HT-29 (cell line): ENCODE measurements around the gene FUT8. TPM values are rescaled to one million over a fixed set of nuclear protein-coding genes. Genes with fewer than 3 reads are reported as not detected.

Experiments used
- DNase-seq: peaks from one replicate; pipeline ENCODE4 v3.0.0-alpha.2; 2015; ENCODE audit warnings: low spot score
- total RNA-seq: library from RNA; depleted of rRNA; stranded (reverse); fragments of >200 nt; shearing (Covaris generic); gene quantifications from 2 replicates; pipeline ENCODE4 v1.2.3, GENCODE V29; 2014

FUT8 gene
- total RNA-seq, 1 experiment from 2014 or later: 2.9 TPM

DNA sequence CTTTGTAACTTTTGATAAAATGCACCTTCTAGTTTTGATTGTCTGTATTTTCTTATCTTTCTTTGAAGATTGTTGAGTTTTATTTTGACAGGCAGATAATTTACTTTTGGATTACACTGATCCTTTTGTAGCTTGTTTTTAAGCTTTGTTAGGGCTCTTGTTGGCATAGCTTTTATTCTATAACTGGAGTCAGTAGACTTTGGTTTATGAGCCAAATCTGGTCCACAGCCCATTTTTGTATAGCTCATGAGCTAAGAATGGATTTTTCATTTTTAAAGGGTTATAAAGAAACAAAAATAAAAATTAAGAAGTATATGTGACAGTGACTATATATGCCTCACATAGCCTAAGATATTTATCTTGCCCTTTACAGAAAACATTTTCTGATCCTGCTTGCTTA is 142.3 kb downstream of the FUT8 start:
- DNase-seq: no peak

DNA sequence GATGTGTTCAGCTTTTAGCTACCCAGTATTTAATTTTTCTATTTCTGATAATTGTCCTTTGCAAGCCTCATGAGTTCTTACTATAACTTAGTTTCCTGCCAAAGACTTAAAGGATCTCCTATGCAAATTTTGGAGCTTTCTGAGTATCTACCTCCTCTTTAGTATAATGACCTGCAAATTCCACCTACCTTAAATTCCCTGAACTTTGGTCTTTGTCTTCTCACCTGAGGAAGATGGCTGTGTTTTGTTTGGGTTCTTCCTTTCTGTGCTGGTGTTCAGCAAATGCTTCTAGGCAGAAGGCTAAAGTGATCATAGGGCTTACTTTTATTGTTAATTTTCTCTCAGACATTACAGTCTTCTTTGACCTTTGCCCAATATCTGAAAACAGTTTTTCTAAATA is 142.8 kb downstream of the FUT8 start:
- DNase-seq: no peak

DNA sequence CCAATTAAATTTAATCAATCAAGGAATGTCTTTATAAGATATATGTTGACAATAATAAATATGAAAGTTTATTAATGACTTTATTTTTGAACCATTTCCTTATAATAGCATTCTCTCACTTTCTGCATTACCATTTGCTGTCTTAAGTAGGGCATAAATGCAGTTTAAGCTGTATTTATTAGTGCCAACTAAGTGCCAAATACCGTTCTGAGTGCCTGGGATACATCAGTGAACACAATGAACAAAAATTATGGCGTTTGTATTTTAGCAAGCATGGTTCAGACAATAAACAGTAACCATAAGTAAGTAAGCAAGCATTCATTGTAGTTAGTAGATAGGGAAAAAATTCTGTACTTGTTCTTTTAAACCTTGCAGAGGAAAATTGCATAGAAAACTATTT is 145.8 kb downstream of the FUT8 start:
- DNase-seq: no peak

- DNase-seq: no peak
These were observed 148.0 kb downstream of the FUT8 start for GRCh38 chr14:65560340-65561027.

GRCh38 chr14:65564370-65564769 is 151.8 kb downstream of the FUT8 start:
- no peak for DNase-seq

GRCh38 chr14:65565948-65566347 is 153.4 kb downstream of the FUT8 start:
- no peak for DNase-seq

- DNase-seq: no peak
These were observed 154.4 kb downstream of the FUT8 start for GRCh38 chr14:65566820-65567522.

DNA sequence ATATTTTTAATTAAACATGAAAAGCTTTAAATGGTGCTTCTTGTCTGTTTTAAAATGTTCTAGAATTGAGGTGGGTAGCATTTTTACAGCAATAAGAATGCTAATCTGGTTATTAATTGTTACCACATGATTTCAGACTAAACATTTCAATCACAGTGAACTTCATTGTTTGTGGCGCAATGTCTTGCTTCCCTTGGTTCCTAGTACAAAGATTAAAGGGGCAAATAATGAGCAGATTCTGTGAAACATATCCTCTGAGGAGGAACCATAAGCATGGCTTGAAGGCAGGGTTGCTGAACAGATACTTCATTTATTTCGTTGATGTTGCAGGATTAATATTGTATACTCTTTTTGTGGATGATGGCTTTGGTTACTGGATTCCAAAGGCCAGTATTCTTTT is 162.1 kb downstream of the FUT8 start:
- DNase-seq: no peak

DNA sequence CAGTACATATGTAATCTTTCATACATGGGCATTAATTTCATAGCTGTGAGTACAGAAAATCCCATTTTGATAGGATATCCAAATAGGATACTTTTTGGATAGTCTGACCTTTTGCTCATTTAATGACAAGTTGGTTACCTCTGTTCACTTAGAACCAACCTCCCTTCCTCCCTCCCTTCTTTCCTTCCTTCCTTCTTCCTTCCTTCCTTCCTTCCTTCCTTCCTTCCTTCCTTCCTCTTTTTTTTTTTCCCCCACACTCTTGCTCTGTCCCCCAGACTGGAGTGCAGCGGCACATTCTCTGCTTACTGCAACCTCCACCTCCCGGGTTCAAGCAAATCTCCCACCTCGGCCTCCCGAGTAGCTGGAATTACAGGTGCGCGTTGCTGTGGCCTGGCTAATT is 162.9 kb downstream of the FUT8 start:
- no peak for DNase-seq

DNA sequence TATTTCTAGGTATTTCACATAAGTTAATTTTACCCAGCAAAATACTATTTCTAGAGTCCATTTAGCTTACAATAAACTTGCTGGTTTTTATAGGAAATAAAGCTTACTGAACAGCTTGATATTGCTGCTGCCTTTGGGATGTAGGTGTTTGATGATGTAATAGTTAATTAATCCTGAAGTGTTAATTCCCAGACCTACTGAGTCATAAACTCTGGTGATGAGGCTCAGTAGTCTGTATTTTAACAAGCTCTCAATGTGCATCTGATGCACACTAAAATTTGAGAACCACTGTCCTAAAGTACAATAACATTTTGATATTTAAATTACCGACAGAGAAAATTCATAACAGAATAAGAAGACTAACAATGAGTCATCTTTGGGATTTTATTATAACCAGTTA is 168.4 kb downstream of the FUT8 start:
- DNase-seq: no peak

DNA sequence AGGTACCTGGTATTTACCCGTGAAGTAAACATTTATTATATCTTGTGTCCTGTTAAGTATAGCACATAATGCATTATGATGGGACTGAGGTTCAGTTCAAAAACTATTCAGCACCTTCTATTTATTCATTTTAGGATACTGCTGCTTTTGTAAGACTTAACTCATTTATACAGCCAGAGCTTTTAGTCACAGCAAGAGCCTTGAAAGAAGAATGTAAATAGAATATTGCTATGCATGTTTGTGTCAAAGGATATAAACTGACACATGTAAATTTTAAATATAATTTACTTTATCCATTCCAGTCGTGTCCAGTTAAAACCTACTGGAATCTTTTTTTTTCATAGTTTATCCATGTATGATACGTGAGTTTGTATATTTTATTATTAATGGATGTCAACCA is 168.8 kb downstream of the FUT8 start:
- DNase-seq: no peak

- no peak for DNase-seq
These were observed 169.3 kb downstream of the FUT8 start for GRCh38 chr14:65581799-65582198.

DNA sequence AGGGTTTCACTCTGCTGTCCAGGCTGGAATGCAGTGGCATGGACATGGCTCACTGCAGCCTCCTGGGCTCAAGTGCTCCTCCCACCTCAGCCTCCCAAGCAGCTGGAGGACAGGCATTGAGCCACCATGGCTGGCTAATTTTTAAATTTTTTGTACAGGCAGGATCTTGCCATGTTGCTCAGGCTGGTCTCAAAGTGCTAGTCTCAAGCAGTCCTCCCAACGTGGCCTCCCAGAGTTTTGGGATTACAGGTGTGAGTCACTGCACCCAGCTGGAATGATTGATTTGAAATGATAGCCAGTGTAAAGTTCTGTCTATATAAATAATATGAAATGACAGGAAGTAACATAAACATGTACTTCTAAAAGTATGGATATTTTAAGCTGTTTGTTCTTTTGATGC is 172.7 kb downstream of the FUT8 start:
- no peak for DNase-seq

- DNase-seq: no peak
These were observed 176.1 kb downstream of the FUT8 start for GRCh38 chr14:65588426-65589140.

GRCh38 chr14:65594153-65594881 is 181.8 kb downstream of the FUT8 start:
- peak; percentile 9 for DNase-seq

GRCh38 chr14:65594882-65595237 is 182.3 kb downstream of the FUT8 start:
- DNase-seq: no peak

DNA sequence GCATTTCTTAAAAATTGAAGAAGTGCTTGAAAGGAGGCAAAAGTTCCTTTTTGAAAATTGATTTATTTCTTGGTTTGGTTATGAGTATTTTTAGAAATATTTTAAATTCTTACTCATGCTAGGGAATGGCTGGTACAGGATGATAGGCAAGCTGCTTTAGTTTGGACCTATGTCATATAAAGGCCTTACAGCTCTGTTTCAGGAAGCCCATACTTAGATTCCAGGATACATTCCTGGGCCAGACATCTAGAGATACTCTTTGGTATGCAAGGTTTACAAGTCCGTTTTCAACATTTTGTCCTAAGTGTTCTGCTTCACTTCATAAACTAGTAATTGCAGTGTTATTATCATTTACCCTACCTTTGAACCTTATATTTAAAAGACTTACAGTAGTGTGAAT is 186.8 kb downstream of the FUT8 start:
- no peak for DNase-seq

DNA sequence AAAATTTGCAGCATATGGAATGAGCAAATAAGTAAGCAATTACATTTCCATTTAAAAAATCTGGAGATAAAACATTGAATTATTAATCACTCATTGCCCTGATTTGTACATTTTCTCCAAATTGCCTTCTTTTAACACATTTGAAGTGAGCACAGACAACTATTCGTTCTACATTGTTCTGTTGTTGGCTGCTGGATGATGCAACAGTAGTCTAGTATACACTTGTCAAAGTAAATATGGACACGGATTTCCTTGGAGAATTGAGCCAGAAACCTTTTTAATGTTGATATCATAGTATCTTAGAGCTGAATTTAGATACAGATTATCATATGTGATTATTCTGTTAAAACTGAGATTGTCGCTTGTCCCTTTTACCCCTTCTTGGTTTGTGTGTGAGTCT is 188.2 kb downstream of the FUT8 start:
- no peak for DNase-seq

GRCh38 chr14:65604535-65604934 is 192.0 kb downstream of the FUT8 start:
- no peak for DNase-seq

GRCh38 chr14:65604936-65605335 is 192.4 kb downstream of the FUT8 start:
- DNase-seq: peak; percentile 9

DNA sequence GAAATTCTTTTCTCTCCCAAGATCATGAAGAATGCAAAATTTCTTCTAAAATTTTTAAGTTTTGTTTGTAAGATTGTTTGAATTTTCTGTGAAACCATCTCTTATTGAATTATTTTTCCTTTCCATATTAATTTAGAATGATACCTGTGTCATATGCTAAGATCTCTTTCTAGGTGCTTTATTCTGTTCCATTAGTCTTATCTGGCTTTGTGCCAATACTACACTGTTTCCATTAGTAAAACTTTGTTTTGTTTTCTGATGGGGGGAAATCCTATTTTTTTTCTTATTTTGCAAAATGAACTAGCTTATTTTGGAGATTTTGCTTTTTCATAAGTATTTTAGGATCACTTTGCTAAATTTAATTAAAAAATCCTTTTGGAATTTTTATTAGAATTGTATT is 193.9 kb downstream of the FUT8 start:
- no peak for DNase-seq

- no peak for DNase-seq
These were observed 200.7 kb downstream of the FUT8 start for GRCh38 chr14:65613131-65613650.
